T47D (cell line): ENCODE measurements around the gene TP53BP1.
A peak's percentile ranks its signal among the peaks of the same experiment; 100 is the strongest.

Experiments used
- DNase-seq, 2 experiments: peaks; one replicate each; pipeline versions ENCODE4 v3.0.0 to v3.0.0-alpha.2; 2011 to 2012; ENCODE audit warnings: low read depth in 1 of 2, low spot score in 1 of 2
- JUND ChIP-seq: IDR thresholded peaks from 2 replicates; pipeline ENCODE4 v1.6.1; 2012; ENCODE audit warnings: low read depth
- in situ Hi-C: cut with HindIII; loops from 2 replicates; pipeline ENCODE4 v1.10.0; 2016; ENCODE audit warnings: low sequenced_read_pairs, low pct_unique_long_range_greater_than_20kb

The TP53BP1 gene

DNA sequence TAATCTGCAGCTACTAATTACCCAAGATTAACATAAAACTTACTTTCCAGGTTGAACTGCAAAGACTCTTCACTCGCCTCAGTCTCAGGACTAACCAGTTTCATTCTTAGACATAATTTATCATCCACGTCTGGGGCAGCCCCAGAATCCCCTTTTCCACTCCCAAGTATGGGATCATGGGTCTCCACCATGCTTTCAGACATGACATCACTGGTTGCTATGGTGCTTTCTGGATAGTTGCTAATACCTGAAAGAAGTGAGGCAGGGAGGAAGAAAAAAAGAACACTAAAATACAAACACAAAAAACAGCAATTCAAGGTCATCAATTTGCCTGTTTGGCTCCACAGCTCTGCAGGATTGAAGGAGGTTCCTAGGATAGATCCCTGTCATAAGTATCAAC is 46.6 kb downstream of the TP53BP1 start:
- no peak for DNase-seq
- in situ Hi-C loops = no loop called here
- TF ChIP-seq JUND = no peak

DNA sequence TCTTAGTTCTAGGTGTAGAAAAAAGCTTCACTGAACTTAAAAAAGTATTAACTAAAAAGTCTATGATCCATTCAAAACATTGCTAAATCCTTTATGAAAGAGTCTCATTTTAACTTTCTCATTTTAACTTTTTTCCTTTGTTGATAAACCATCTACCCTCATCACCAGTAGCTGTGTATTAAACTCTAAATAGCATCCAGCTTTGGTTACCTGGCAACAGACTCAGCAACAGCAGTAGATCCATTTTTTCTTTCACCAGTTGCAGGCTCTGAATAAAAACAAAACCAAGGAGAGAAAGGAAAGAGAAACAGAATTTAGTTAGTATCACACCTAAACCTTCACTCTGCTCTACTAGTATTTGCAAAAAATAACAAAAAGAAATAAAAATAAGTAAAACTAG is 51.6 kb downstream of the TP53BP1 start:
- in situ Hi-C loops = no loop called here
- DNase-seq = no peak
- TF ChIP-seq JUND = no peak

DNA sequence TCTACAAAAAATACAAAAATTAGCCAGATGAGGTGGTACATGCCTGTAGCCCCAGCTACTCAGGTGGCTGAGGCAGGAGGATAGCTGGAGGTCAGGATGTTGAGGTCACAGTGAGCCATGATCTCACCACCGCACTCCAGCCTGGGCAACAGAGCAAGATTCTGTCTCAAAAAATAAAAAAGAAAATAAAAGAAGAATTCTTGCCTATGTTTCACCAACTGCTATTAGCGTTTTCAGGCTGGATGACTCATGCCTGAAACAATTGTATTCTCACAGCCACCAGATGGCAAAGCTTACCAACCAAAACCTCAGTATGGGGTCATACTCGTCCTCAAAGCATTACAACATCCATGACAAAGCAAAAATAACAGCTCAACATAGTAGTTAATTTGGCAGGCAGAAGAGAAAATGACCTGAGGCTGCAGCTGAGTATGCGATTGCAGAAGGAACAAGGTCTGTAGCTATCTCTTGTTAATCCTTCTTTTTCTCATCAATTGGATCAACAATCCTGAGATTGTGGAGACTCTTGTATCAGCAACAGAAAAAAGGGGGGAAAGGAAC is 52.2 kb downstream of the TP53BP1 start:
- in situ Hi-C loops = no loop called here
- no peak for TF ChIP-seq JUND
- peak in 1 of 2 experiments; percentile 56 for DNase-seq

DNA sequence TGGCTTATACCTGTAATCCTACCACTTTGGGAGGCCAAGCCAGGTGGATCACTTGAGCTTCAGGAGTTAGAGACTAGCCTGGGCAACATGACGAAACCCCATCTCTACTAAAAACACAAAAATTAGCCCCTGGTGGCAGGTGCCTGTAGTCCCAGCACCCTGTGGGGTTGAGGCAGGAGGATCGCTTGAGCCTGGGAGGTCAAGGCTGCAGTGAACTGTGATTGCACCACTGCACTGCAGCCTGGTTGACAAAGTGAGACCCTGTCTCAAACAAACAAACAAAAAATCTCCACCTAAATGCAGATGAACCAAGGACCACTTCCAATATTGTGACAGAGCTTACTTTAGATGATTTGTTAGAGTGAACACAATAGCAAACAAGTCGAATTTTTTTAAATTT is 53.7 kb downstream of the TP53BP1 start:
- TF ChIP-seq JUND = no peak
- in situ Hi-C loops = no loop called here
- no peak for DNase-seq

DNA sequence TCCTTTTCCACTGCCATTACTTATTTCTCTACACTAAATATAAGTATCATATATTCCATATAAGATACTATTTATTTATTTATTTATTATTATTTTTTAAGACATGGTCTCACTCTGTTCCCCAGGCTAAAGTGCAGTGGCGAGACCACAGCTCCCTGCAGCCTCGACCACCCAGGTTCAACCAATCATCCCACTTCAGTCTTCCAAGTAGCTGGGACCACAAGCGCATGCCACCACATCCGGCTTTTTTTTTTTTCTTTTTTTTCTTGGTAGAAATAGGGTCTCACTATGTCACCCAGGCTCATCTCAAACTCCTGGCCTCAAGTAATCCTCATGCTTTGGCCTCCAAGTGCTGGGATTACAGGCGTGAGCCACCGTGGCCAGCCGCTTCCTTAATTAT is 56.6 kb downstream of the TP53BP1 start:
- in situ Hi-C loops = no loop called here
- no peak for TF ChIP-seq JUND
- DNase-seq = no peak

DNA sequence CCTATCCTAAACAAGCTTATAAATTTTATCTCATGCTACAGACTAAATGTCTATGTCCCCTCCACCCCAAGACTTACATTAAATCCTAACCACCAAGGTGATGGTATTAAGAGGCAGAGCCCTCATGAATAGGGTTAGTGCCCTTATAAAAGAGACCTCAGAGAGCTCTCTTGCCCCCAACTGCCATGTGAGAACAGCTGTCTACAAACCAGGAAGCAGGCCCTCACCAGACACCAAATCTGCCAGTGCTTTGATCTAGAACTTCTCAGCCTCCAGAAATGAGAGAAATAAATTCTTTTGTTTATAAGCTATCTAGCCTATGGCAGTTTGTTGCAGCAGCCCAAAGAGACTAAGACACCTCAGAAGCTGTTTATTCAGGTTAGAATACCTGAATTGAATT is 58.5 kb downstream of the TP53BP1 start:
- no peak for TF ChIP-seq JUND
- in situ Hi-C loops = no loop called here
- DNase-seq = no peak

DNA sequence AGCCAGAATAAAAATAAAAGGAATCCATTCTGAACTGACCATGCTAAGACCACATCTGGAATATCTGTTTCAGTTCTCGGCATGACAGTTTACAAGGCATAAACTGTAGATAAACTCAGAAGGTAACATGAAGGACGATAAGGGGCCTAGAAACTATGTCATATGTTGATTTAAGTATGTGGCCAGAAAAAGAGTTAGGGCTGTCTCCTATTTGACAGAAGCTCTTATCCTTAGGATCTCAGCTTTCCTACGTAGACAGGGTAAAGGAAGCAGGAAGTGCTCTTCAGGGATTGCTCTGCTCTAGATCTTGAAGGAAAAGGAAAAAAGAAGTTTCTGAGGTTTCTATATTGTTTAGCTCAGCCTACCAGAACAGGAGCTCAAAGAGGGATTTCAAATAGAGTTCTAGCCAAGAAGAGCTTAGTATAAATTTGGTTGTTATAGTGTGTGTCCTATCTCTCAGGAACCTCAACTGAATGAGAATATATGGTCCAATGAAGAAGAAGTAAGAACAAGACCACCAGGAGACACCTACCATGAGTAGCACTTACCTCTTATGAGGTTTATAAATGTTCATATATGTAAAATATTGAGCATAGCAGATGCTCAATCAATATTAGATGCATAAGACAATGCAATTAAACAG is 59.2 kb downstream of the TP53BP1 start:
- DNase-seq = no peak
- TF ChIP-seq JUND = no peak
- in situ Hi-C loops = no loop called here

- no peak for DNase-seq
- in situ Hi-C loops = no loop called here
- no peak for TF ChIP-seq JUND
Measured at GRCh38 chr15:43433165-43433564, 59.8 kb downstream of the TP53BP1 start.

GRCh38 chr15:43429687-43430086 is 63.3 kb downstream of the TP53BP1 start:
- TF ChIP-seq JUND = no peak
- DNase-seq = no peak
- in situ Hi-C loops = no loop called here

DNA sequence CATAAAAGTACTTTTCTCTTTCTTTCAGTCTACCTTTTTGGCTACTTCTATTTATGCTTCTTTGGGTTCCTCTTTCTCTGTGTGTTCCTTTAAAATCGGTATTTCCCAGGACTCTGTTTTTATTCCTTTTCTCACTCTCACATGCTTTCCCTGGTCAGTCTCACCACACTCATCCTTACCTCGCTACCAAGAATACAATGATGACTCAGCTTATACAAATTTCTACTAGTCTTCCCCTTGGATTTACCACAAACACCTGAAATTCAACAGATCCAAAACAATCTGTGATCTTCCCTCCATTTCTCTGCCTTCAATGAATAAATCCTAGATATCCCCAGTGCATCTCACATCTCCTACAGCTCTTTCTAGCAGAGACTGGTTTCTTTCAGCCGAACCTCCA is 69.2 kb downstream of the TP53BP1 start:
- DNase-seq = no peak
- in situ Hi-C loops = no loop called here
- no peak for TF ChIP-seq JUND

GRCh38 chr15:43420876-43421275 is 72.1 kb downstream of the TP53BP1 start:
- in situ Hi-C loops = no loop called here
- TF ChIP-seq JUND = no peak
- no peak for DNase-seq

DNA sequence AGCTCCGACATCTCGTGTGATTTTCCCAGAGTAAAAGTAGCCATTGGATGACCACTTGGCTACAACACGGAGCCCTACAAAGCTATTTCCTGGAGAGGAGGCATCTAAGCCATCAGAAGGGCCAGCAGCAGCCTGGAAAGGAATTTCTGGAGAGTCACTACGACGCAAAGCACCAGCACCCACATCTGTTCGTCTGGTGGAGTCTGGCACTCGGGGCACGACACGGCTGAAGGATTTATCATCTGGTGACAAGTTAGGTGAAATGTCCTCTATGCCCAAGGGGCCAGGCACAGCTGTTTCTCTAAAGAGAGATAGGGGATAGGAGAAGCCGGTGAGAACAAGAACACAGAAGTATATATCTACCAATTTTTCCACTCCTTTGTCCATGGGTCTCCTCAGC is 72.5 kb downstream of the TP53BP1 start:
- in situ Hi-C loops = no loop called here
- no peak for DNase-seq
- no peak for TF ChIP-seq JUND

DNA sequence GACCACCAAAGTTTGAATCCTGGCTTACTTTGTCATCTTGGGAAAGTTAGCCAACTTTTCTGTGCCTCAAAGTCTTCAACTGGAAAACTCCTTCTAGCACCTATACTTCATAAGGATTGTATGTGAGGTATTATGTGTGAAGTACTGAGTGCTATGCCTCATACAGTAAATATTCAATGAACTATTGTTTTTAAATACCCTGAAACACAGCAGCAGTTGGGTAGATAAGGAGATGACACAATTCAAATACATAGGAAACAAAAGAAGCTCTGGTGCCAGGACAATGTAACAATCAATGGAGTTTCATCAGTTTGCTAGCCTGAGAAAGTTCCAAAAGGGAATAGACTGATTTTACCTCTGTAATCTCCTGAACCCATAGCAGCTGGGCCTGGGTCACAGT is 78.8 kb downstream of the TP53BP1 start:
- in situ Hi-C loops = no loop called here
- TF ChIP-seq JUND = no peak
- no peak for DNase-seq

GRCh38 chr15:43412096-43412495 is 80.9 kb downstream of the TP53BP1 start:
- in situ Hi-C loops = no loop called here
- TF ChIP-seq JUND = no peak
- no peak for DNase-seq
